Spinal cord (tissue), 10 donors: ENCODE data around the gene NFIA. TPM values are rescaled to one million over a fixed set of nuclear protein-coding genes. Genes with fewer than 3 reads are reported as not detected.

ENCODE experiments used
- DNase-seq, 6 donors: peaks; one replicate each; pipeline versions ENCODE4 v3.0.0 to v3.0.0-alpha.2; 2013 to 2015; ENCODE audit warnings: low spot score in 6 of 6, low read depth in 4 of 6
- H3K27ac ChIP-seq: one replicate; pipeline ENCODE4 v1.5.1; 2013; ENCODE audit warnings: low read depth, low read length, control low read depth
- H3K27me3 ChIP-seq: one replicate; pipeline ENCODE4 v1.6.1; 2013; ENCODE audit warnings: low read length; ENCODE audit not compliant: control insufficient read depth, insufficient read depth
- H3K36me3 ChIP-seq: one replicate; pipeline ENCODE4 v1.6.1; 2013; ENCODE audit warnings: low read length; ENCODE audit not compliant: control insufficient read depth, insufficient read depth
- H3K4me1 ChIP-seq: one replicate; pipeline ENCODE4 v1.6.1; 2013; ENCODE audit warnings: low read length; ENCODE audit not compliant: control insufficient read depth, insufficient read depth
- H3K4me3 ChIP-seq: one replicate; pipeline ENCODE4 v1.5.1; 2013; ENCODE audit warnings: low read depth, low read length, control low read depth
- H3K9me3 ChIP-seq: one replicate; pipeline ENCODE4 v1.6.1; 2013; ENCODE audit warnings: low read length; ENCODE audit not compliant: control insufficient read depth, insufficient read depth
- WGBS: methylation state at CpG from one replicate; pipeline ENCODE4 v1.1.5; 2013; ENCODE audit warnings: missing lambda C conversion rate; ENCODE audit not compliant: insufficient coverage; 5-methylcytosine and 5-hydroxymethylcytosine counted together
- polyA plus RNA-seq, 2 donors: library from polyadenylated mRNA; unstranded; fragments of 120-200 nt; gene quantifications; one replicate each; pipeline ENCODE4 v1.2.1, GENCODE V29; 2013; ENCODE audit not compliant: insufficient read length in 2 of 2
- total RNA-seq, 2 donors: library from RNA; depleted of rRNA in 1 of 2; stranded (reverse); fragments of 120-200 nt in 1 of 2; fragments of >200 nt in 1 of 2; gene quantifications; one replicate each; pipeline versions ENCODE4 v1.2.3 to v1.2.4, GENCODE V29; 2013 to 2014
- donor health status: healthy.

The NFIA gene
- total and polyA plus RNA-seq, 4 donors: 36.1 to 77.2 (median 62.5) TPM

DNA sequence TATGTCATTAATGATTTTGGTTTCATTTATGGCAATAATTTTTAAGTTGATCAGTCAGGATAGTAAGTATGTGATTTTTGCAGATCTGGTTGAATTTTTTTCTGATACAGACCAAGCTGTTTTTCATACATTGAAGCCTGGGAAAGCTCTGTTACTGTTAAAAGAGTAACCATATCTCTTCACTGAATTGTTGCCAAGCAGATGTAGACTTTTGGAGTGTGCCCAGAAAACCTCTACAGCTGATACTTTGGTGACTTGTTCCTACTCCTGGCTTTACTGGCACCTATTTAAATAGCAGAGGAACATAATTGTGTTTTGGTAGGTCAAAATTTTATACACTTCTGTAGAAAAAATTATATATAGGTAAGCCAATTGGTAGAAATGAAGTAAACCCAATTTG is 49.4 kb downstream of the NFIA start:
- Histone ChIP-seq H3K4me1 (peaks cover 4% of the 10 kb centered on the region), H3K27ac (peak overlapping the region; percentile 90), H3K36me3 (no peaks in the 10 kb centered on the region), H3K9me3 (no peaks in the 10 kb centered on the region), H3K27me3 (no peaks in the 10 kb centered on the region), H3K4me3 (no peak overlapping the region)
- peak in 2 of 6 donors; percentile 61 to 64 for DNase-seq

DNA sequence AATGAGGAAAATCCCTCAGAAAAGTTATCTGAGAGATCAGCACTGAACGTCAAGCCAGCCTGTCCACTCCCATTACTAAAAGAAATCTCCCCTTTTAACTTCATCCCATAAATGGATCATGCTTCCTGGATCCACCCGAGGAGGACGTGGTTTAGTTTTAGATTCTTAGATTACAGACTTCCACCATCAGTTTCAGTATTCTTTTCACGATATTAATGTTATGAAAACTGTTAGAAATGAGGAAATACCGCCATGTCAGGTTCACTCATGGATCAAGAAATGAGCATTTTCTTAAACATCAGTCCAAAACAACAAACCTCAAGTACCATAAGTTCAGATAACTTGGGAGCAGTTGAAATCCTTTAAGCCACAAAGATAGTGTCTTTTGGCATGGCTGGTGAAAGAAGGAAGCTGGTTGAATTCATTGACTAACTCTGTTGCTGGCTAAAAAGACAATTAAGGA is 49.8 kb downstream of the NFIA start:
- Histone ChIP-seq H3K9me3 (no peaks in the 10 kb centered on the region), H3K36me3 (no peaks in the 10 kb centered on the region), H3K27ac (peak overlapping the region; percentile 90), H3K4me1 (peaks cover 4% of the 10 kb centered on the region), H3K27me3 (no peaks in the 10 kb centered on the region), H3K4me3 (no peak overlapping the region)
- no CpG with 5 or more reads among the region's 5 CpGs for whole genome bisulfite sequencing
- DNase-seq: peak in 1 of 6 donors; percentile 53

DNA sequence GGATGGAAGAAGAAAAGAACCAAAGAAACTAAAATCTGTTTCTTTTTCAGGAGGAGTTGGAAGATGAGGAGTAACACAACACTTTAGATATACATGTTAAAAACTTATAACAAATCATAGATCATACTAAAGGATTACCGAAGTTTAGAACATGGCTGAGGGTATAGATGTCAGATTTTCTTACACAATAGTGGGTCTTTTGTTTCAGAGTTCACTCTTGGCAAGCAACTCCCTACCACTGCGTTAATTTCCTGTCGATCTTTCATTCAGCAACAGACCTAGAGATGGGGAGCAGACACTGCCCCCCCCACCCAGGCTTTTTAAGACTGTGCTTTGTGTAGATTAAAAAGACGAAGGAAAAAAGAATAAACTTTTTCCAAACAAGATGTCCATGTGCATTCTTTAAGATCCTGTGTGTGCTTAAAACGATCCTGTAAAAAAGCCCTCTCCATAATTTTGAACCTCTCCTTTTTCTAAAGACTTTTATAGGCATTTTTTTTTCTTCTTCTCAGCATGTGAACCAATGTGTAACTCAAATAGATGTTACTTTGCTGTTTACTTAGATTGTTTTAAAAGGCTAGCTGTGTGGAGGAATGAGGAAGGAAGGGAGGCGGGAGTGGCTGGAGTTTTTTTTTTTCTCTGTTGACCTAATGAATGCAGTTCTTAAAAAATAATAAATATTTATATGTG is 50.4 kb downstream of the NFIA start:
- H3K27me3 ChIP-seq: no peaks in the 10 kb centered on the region
- H3K36me3 ChIP-seq: no peaks in the 10 kb centered on the region
- peak overlapping the region; percentile 90 for H3K27ac ChIP-seq
- no peak overlapping the region for H3K4me3 ChIP-seq
- no peaks in the 10 kb centered on the region for H3K9me3 ChIP-seq
- no CpG with 5 or more reads among the region's 6 CpGs for WGBS
- peak in 2 of 6 donors; percentile 66 to 77 for DNase-seq
- peaks cover 4% of the 10 kb centered on the region for H3K4me1 ChIP-seq

DNA sequence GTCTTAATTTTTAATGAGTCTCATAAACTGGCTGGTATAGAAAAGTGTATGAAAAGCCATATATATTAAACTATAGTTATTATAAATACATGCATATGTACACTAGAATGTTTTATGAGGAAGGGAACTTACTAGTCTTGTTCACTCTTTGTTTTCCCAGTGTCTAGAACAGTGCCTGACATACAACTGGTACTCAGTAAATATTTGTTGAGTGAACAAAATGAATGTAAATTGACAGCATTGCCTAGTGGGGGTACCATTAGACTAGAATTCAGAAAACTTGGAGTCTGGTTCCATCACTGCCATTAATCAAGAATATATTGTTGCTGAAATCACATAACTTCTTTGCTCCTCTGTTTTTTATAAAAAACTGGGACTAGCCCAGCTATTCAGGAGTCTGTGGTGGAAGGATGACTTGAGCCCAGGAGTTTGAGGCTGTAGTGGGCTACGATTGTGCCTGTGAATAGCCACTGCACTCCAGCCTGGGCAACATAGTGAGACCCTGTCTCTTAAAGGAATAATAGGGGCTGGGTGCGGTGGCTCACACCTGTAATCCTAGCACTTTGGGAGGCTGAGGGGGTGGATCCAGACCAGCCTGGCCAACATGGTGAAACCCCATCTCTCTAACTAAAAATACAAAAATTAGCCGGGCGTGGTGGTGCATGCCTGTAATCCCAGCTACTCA is 51.1 kb downstream of the NFIA start:
- WGBS: 94% methylated on average over 2 of the region's 4 CpGs
- H3K27ac ChIP-seq: peak overlapping the region; percentile 90
- H3K27me3 ChIP-seq: no peaks in the 10 kb centered on the region

GRCh38 chr1:61135291-61135690 is 52.9 kb downstream of the NFIA start:
- Histone ChIP-seq H3K4me3 (no peak overlapping the region), H3K36me3 (no peaks in the 10 kb centered on the region), H3K27ac (no peak overlapping the region), H3K4me1 (peaks cover 13% of the 10 kb centered on the region), H3K27me3 (no peaks in the 10 kb centered on the region), H3K9me3 (no peaks in the 10 kb centered on the region)
- no peak for DNase-seq
- 100% methylated on average over 1 of the region's 3 CpGs for WGBS

More for the DNA sequence above, 51.1 kb downstream of the NFIA start:
- no peak overlapping the region for H3K4me3 ChIP-seq
- peaks cover 4% of the 10 kb centered on the region for H3K4me1 ChIP-seq
- no peaks in the 10 kb centered on the region for H3K9me3 ChIP-seq
- H3K36me3 ChIP-seq: no peaks in the 10 kb centered on the region
- no peak for DNase-seq

DNA sequence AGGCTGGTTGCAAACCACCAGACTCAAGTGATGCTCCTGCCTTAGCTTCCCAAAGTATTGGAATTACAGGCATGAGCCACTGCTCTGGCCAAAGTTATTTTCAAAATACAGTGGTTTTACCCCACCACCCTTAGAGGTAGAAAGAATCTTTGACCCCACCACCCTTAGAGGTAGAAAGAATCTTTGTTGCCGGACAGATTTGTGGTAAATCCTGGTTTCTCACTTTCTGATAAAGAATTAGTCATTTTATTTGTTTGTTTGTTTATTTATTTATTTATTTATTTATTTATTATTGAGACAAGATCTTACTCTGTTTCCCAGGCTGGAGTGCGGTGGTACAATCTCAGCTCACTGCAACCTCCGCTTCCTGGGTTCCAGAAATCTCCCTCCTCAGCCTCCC is 55.9 kb downstream of the NFIA start:
- Histone ChIP-seq H3K27ac (no peak overlapping the region), H3K9me3 (no peaks in the 10 kb centered on the region)
- no peak for DNase-seq

DNA sequence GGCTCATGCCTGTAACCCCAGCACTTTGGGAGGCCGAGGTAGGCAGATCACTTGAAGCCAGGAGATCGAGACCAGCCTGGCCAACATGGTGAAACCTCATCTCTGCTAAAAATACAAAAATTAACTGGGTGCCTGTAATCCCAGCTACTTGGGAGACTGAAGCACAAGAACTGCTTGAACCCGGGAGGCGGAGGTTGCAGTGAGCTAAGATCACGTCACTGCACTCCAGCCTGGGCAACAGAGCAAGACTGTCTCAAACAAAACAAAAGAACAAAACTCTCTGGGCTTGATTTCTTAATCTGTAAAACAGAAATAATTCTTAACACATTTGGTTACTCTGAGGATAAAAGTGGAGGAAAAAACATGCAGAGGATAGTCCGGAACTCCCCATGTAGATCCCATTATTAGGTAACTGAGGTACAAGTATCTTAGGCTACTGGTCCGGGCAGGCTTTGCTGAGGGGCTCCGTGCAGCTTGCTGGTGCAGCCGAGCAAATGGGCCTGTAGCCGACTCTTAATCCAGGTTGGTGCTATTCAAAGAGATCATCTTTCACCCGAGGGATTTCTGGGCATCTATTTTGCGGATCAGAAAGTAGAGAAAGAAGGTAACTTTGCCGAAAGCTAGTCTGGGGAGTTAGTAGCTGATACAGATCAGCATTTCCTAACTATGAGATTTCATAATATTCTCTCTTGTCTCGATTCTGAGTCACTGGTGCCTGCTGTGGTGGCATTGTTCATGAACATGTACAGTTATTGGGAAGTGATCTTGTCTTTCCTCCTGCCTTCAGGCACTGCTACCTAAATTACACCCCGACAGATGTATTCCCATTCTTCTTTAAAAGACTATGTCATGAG is 56.8 kb downstream of the NFIA start:
- peaks cover 12% of the 10 kb centered on the region for H3K4me1 ChIP-seq

More for the DNA sequence above, 55.9 kb downstream of the NFIA start:
- Histone ChIP-seq H3K36me3 (no peaks in the 10 kb centered on the region), H3K4me3 (no peak overlapping the region), H3K27me3 (no peaks in the 10 kb centered on the region), H3K4me1 (peaks cover 16% of the 10 kb centered on the region)
- WGBS: no CpG with 5 or more reads among the region's 3 CpGs

GRCh38 chr1:61139775-61140549 is 57.6 kb downstream of the NFIA start:
- no peak overlapping the region for H3K4me3 ChIP-seq
- no peaks in the 10 kb centered on the region for H3K9me3 ChIP-seq
- H3K36me3 ChIP-seq: no peaks in the 10 kb centered on the region
- H3K27ac ChIP-seq: no peak overlapping the region
- no peak for DNase-seq
- peaks cover 12% of the 10 kb centered on the region for H3K4me1 ChIP-seq
- no peaks in the 10 kb centered on the region for H3K27me3 ChIP-seq
- no CpG with 5 or more reads among the region's 7 CpGs for WGBS

More for the DNA sequence above, 56.8 kb downstream of the NFIA start:
- Histone ChIP-seq H3K27ac (no peak overlapping the region), H3K36me3 (no peaks in the 10 kb centered on the region), H3K4me3 (no peak overlapping the region), H3K9me3 (no peaks in the 10 kb centered on the region), H3K27me3 (no peaks in the 10 kb centered on the region)
- 81% methylated on average over 9 of the region's 15 CpGs for WGBS
- DNase-seq: no peak

GRCh38 chr1:61140778-61141177 is 58.4 kb downstream of the NFIA start:
- H3K27ac ChIP-seq: peak overlapping the region; percentile 16
- H3K27me3 ChIP-seq: no peaks in the 10 kb centered on the region
- H3K4me1 ChIP-seq: peaks cover 12% of the 10 kb centered on the region
- no peaks in the 10 kb centered on the region for H3K36me3 ChIP-seq
- no peak for DNase-seq
- WGBS: 70% methylated on average over 3 of the region's 3 CpGs
- H3K9me3 ChIP-seq: no peaks in the 10 kb centered on the region
- H3K4me3 ChIP-seq: no peak overlapping the region
